ENCODE results near the gene SLC25A41. TPM values are rescaled to one million over a fixed set of nuclear protein-coding genes. Genes with fewer than 3 reads are reported as not detected.

SLC25A41 gene
- total and polyA plus RNA-seq, 2 of the 8 experiments (the other 6 are each of a cell fraction or from before 2014, with no cell fraction given) = 0.50 TPM; not detected in 1

- Histone ChIP-seq H2AFZ (ENCODE audit: low read length) (no peak overlapping the region), H4K20me1 (replicated peaks in 1 of 2; ENCODE audit: control insufficient read depth in 1 of 2, insufficient read depth in 2 of 2, low read length in 2 of 2) (peaks cover 10 to 33% of the 10 kb centered on the region in 2 experiments), H3K79me2 (ENCODE audit: control insufficient read depth in 1 of 2, insufficient read depth in 2 of 2, low read length in 2 of 2) (peaks cover 0 to 17% of the 10 kb centered on the region in 2 experiments; a peak in 1 of 4 replicates), H3K79me1 (ENCODE audit: low read depth, low read length) (peaks cover 10% of the 10 kb centered on the region), H2BK20ac (ENCODE audit: low read length) (no peak overlapping the region), H2AK5ac (ENCODE audit: low read depth, low read length) (no peak overlapping the region), H3K18ac (ENCODE audit: extremely low read depth, low read length) (no peak overlapping the region; the same call in 1 of the 2 replicates), H3K4me1 (replicated peaks in 1 of 4; ENCODE audit: control insufficient read depth in 3 of 4, insufficient read depth in 4 of 4, low read length in 3 of 4) (peaks cover 0 to 12% (median 6%) of the 10 kb centered on the region in 4 experiments; a peak in 6 of 7 replicates), H3K4me2 (ENCODE audit: insufficient read depth in 1 of 2, low read depth in 2 of 2, low read length in 2 of 2) (no peak overlapping the region), H2BK15ac (ENCODE audit: low read length) (no peak overlapping the region), H3K27ac (ENCODE audit: low read depth, low read length) (no peak overlapping the region), H3K36me3 (ENCODE audit: control insufficient read depth in 2 of 4, insufficient read depth in 4 of 4, low read length in 3 of 4) (peaks cover 28 to 57% (median 45%) of the 10 kb centered on the region in 4 experiments), H3K56ac (replicated peaks; ENCODE audit: insufficient read length, low read depth, low read length) (no peak overlapping the region), H3K14ac (ENCODE audit: insufficient read length) (no peak overlapping the region), H2BK5ac (ENCODE audit: low read depth, low read length) (peak overlapping the region; percentile 13; the same call in 1 of the 2 replicates), H3K9me3 (ENCODE audit: insufficient read depth in 2 of 2, low read depth in 1 of 2, low read length in 1 of 2) (no peaks in the 10 kb centered on the region), H3K23ac (ENCODE audit: insufficient read length) (no peak overlapping the region), H3K4ac (replicated peaks; ENCODE audit: insufficient read length, low read depth, low read length) (no peak overlapping the region), H4K8ac (ENCODE audit: extremely low read depth, insufficient read depth, low read length) (no peak overlapping the region), H2BK120ac (replicated peaks; ENCODE audit: low read depth, low read length) (no peak overlapping the region), H3K23me2 (ENCODE audit: low read depth, low read length) (no peaks in the 10 kb centered on the region), H4K5ac (ENCODE audit: insufficient read length, low read depth, low read length) (no peak overlapping the region), H2BK12ac (ENCODE audit: low read depth, low read length) (no peak overlapping the region), H3K4me3 (ENCODE audit: extremely low read depth in 1 of 4, insufficient read depth in 2 of 4, low read depth in 3 of 4, low read length in 4 of 4) (no peak overlapping the region), H3K27me3 (replicated peaks in 1 of 4; ENCODE audit: control insufficient read depth in 3 of 4, extremely low read depth in 1 of 4, insufficient read depth in 3 of 4, low read length in 3 of 4) (no peaks in the 10 kb centered on the region), H4K91ac (replicated peaks; ENCODE audit: insufficient read length, low read length) (no peak overlapping the region), H3K9ac (replicated peaks in 1 of 4; ENCODE audit: extremely low read depth in 1 of 4, low read depth in 3 of 4, low read length in 3 of 4) (no peak overlapping the region)
- TF ChIP-seq CTCF (IDR thresholded peaks at IDR 0.05; ENCODE audit: control extremely low read depth in 1 of 3, insufficient read depth in 1 of 3, low read depth in 1 of 3, low read length in 3 of 3) = peak in 2 of 3 experiments; percentile 9 to 25; a peak in 2 of 4 replicates
- TF ChIP-seq RAD21 (IDR thresholded peaks at IDR 0.05 in 1 of 2, conservative IDR thresholded peaks at IDR 0.05 in 1 of 2; ENCODE audit: low read depth in 2 of 2, low read length in 2 of 2) = peak; percentile 28 to 34; a peak in 2 of 4 replicates
- no peak for TF ChIP-seq GABPA (IDR thresholded peaks at IDR 0.05; ENCODE audit: borderline replicate concordance, insufficient read depth, low read length)
- CTCF ChIA-PET (ENCODE audit: partially characterized antibody) = no interaction called here
- FAIRE-seq (no peak), DNase-seq (ENCODE audit: low read depth in 1 of 2, low spot score in 2 of 2) (peak in 1 of 2 experiments; percentile 63)
- POLR2A ChIA-PET (ENCODE audit: partially characterized antibody) = interaction anchor here (1.0 to 1.6 kb wide), 4 partner anchors 9 to 16 kb away, joined by 3 to 4 read pairs (median 4); partner anchors contain the start of gene KHSRP
- WGBS, 2 experiments (ENCODE audit: extremely low coverage in 1 of 2, insufficient coverage in 1 of 2, insufficient read length in 1 of 2, insufficient replicate concordance in 2 of 2, low coverage in 1 of 2, low lambda C conversion rate in 2 of 2, missing lambda C conversion rate in 1 of 2) = 87% methylated on average over 26 of the region's 42 CpGs; no CpG with 5 or more reads in 1 of the 2 experiments
Observed at GRCh38 chr19:6413721-6414643, 19.6 kb downstream of the SLC25A41 start.

Data from H1 (cell line).